Stimulated activated CD4-positive, alpha-beta T cell treated with anti-CD3 and anti-CD28 coated beads, Interleukin-1b, Interleukin-23, amount 100 ng/mL, for 1 hour (primary cell): ENCODE results near the gene BAG3.
"Not testable (repeated sequence)": the region's sequence is repeated elsewhere in the genome, so short reads cannot be mapped to it uniquely, and the experiment has no call there.

Experiments used
- DNase-seq, 2 donors: peaks; one replicate each; pipeline ENCODE4 v3.0.0-alpha.2; 2020; ENCODE audit warnings: low read depth in 2 of 2

Gene BAG3

DNA sequence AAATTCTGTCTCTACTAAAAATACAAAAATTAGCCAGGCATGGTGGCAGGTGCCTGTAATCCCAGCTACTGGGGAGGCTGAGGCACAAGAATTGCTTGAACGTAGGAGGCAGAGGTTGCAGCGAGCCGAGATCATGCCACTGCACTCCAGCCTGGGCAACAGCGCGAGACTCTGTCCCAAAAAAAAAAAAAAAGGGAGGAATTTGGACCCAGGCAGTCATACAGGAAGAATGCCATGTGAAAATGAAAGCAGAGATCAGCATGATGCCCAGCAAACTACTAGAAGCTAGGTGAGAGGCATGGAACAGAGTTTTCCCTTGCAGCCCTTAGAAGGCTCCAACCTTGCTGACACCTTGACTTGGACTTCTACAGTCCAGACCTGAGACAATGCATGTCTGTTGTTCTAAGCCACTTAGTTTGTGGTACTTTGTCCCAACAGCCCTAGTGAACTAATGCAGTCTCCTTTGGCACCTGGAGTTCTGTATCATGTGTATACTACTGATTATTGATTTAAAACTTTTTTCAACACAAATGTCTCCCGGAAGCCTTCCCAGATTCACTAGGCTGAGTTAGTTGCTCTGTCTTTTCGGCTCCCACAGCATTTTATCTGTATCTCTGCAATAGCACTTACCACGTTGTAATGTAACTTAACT lies 10.2 kb upstream of the BAG3 start:
- no peak for DNase-seq

- DNase-seq: no peak
These were observed 8.5 kb upstream of the BAG3 start for GRCh38 chr10:119642556-119643111.

DNA sequence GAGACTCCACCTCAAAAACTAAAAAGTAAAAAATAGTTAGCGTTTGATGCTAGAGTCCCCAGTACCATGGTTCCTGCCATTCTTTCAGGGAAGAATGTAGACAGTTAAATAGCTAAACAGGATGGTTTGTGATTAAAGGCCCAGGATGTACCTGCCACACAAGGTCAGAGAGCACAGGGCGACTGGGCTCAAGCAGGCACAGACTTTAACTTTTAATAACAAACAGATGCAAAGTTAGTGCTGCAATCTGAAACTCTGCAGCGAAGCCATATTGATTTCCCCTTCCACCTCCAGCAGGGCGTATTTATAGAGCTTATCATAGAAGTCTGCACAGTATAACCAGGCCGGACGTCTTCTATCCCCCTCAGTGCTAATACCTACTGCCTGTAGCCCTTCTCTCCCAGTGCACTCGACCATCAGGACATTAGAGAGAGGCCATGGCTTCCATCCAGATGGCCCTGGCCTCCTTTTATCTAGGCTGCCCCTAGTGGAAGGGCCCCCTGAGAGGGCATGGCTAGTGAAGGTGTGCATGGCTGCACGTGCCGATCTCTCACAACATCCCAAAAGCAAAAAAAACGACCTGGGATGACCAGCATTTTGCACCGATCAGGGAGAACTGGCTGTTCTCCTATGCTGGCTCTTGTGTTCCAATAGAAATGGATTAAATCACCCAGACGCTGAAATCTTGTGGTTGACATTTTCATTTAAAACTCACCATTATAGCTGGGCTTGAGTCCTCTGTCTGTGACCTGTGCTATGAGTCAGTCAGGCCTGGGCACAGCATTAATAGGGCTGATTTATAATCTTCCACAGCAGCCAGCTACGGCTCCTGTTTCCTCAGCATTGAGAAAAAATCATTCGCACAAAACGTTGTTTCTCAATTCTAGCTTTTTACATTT lies 7.6 kb upstream of the BAG3 start:
- no peak for DNase-seq

DNA sequence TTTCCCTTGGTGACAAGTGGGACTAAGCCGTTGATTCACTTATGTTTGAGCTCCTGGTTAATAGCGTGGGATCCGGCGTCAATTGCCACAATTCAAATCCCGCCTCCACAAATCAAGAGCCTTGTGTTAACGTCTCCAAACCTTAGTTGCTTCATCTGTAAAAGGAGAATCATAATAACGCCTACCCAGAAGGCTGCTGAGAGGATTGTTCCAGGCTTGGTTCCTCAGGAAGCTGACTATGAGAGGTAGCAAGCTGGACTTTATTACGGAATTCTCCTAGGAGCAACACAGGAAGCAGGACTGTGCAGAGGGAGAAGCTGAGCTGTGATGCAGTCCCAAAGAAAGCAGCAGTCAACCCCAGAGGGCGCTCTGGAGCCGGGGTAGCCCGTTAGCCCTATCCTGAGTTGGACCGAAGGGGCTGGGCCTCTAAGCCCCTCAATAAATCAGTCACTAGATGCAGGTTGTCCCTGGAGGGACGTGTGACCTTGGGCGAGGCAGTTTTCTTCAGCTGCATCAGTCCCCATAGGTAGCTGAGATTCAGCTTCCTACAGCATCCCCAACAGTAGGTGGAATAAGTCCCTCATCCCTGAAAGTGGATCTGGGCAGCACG lies 6.9 kb upstream of the BAG3 start:
- no peak for DNase-seq

- DNase-seq: no peak
These were observed 6.2 kb upstream of the BAG3 start for GRCh38 chr10:119644994-119645393.

DNA sequence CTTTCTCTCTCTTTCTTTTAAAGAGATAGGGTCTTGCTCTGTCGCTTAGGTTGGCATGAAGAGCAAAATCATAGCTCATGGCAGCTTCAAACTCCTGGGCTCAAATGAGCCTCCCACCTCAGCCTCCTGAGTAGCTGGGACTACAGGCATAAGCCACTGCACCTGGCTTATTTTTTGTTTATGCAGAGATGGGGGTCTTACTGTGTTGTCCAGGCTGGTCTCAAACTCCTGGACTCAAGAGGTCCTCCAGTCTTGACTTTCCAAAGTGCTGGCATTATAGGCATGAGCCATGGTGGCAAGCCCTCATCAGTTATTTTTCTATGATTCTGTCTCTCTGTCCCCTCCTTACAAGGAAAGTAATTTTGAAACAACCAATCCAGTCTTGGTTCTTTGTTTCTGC lies 1.1 kb upstream of the BAG3 start:
- no peak for DNase-seq

GRCh38 chr10:119651514-119652360 lies 557 bp downstream of the BAG3 start:
- DNase-seq: no peak

- DNase-seq: no peak
These were observed 1.2 kb downstream of the BAG3 start for GRCh38 chr10:119652361-119652730.

GRCh38 chr10:119653209-119653608 lies 2.0 kb downstream of the BAG3 start:
- no peak for DNase-seq

GRCh38 chr10:119653916-119654315 lies 2.7 kb downstream of the BAG3 start:
- DNase-seq: no peak

DNA sequence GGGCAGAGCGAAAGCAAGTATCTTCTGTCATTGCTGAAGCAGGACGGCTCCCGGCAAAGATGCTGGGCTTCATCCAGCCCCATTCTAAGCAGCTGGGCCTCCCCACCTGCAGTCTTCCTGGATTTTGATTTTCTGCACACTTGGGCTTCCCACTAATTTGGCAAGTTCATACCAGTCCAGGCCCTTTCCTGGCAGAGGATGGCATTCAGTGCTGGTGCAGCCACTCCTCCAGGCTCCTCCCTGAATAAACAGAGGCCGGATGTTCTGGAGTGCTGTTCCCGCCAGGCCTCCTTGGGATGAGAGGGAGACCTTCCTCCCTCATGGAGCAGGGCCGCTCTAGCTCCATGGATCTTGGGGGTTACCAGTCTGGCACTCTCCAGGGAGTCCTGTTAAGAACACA lies 3.4 kb downstream of the BAG3 start:
- no peak for DNase-seq

- DNase-seq: no peak
These were observed 4.4 kb downstream of the BAG3 start for GRCh38 chr10:119655566-119656001.

DNA sequence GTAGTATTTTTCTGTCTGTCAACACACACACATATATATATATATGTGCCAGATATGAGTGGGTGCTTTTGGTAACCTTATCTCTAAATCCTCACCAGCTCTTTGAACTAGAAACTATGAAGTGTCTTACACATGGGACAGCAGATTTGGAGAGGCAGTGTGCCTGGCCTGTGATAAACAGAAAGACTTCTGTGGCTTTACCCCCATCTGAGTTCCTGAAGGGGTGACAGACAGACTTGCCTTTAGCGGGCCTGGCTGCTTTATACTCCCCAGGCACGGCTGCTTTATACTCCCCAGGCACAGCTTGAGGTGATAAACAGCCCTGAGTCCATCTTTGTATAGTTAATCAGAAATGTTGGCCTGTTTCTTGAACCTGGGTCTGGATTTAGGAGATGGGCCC lies 5.6 kb downstream of the BAG3 start:
- DNase-seq: no peak

DNA sequence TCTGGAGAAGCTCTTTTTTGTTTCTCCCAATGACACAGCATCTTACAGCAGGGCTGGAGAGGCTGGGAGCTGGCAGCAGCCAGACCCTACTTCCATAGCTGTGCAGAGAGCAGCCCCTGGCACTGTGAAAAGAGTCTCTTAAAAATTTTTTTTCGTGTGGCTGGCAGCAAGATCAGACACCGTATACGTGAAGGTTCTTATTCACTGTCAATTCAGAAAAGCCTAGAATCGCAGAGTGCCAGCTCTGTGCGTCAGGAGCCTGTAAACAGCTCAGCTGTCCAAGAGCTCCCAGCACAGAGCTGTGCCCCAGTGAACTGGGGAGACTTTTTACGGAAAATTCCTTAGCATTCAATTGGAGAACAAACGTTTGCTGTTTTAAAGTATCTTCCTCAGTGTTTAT lies 6.5 kb downstream of the BAG3 start:
- DNase-seq: no peak

GRCh38 chr10:119658274-119658673 lies 7.1 kb downstream of the BAG3 start:
- no peak for DNase-seq

- no peak for DNase-seq
These were observed 8.8 kb downstream of the BAG3 start for GRCh38 chr10:119659951-119660350.

GRCh38 chr10:119662076-119662605 lies 11.0 kb downstream of the BAG3 start:
- not testable (repeated sequence) for DNase-seq

DNA sequence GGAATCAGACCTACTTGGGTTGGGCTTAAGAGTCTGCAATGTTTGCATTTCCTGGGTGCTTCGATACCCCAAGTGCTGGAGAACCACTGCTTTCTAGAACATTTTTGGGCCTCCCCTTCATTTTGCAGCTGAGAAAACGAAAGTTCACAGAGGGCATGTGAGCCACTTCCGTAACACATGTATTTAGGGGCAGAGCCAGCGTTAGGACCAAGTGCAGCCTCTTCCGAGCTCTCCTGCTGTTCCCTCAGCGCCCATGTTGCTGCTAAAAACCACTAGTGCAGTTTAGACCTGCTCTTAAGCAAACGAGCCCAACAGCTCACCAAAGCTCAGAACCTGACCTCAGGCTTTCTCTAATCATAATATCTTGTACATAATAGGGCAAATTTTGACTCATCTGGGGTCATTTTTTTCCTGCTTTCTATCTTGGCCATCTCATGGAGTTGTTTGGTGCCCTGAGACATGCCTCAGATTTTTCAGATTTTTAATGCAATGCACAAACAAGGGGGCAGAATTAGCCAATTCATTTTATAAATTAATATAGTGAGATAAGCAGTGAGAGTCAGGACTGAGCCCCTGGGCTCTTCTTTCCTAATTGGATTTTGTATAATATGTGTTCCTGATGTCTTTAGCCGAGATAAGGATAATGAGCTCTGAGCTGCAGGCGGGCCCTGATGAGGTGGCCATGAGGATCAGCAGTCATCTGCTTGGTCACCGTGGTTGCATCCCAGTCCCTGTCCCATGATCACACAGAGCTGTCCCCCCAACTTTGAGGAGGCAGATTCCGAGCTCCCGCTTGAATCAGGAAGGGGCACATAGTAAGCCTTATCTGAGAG lies 12.9 kb downstream of the BAG3 start:
- no peak for DNase-seq

GRCh38 chr10:119665901-119666708 lies 14.9 kb downstream of the BAG3 start:
- DNase-seq: no peak

DNA sequence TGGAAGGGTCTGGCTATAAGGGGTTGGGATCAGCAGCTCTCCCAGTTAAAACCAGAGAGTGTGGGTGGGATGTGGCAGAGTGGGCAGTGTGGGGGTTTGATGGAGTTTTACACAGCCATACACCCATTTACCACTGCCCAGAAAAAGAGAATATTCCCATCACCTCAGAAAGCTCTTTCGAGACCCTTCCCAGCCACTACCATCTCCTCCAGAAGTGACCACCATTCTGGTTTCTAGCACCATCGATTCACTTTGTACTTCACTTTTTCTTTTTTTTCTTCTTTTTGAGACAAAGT lies 15.5 kb downstream of the BAG3 start:
- no peak for DNase-seq
